ENCODE measurements around the gene PRMT7. TPM values are rescaled to one million over a fixed set of nuclear protein-coding genes. Genes with fewer than 3 reads are reported as not detected.

Gene PRMT7
- total and polyA plus RNA-seq, 2 donors from 2014 or later = 20.4 to 33.7 TPM

DNA sequence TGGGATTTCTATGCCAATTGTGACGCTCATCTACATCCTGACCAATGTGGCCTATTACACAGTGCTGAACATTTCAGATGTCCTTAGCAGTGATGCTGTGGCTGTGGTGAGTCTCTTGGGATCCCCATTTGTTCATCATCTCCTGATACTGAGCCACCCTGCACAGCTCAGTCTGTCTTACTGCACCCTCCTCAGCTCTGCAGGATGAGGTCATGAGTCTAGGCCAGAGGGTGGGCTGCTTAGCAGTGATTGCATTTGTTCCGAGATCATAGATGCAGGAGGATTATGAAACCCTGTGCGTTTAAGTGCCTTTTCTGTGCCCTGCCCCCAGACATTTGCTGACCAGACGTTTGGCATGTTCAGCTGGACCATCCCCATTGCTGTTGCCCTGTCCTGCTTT lies 19.6 kb upstream of the PRMT7 start:
- intact Hi-C loops (cut with DNase I) = no loop called here
- Histone ChIP-seq H3K4me1 (ENCODE audit: control insufficient read depth in 2 of 3, insufficient read depth in 2 of 3, low read depth in 1 of 3, low read length in 3 of 3) (peaks cover 0 to 19% (median 4%) of the 10 kb centered on the region in 3 donors), H3K9ac (ENCODE audit: low read length in 3 of 3) (no peak overlapping the region), H3K27me3 (ENCODE audit: control insufficient read depth, insufficient read depth, low read length) (no peaks in the 10 kb centered on the region), H3K9me3 (ENCODE audit: control insufficient read depth in 2 of 3, insufficient read depth in 1 of 3, low read length in 3 of 3) (no peaks in the 10 kb centered on the region), H3K4me3 (ENCODE audit: low read length in 3 of 3) (no peak overlapping the region), H3K36me3 (ENCODE audit: control insufficient read depth in 2 of 3, insufficient read depth in 3 of 3, low read length in 3 of 3) (peaks cover 4 to 20% (median 20%) of the 10 kb centered on the region in 3 donors), H3K27ac (ENCODE audit: low read depth in 2 of 2, low read length in 2 of 2) (no peak overlapping the region)
- DNase-seq (no peak), FAIRE-seq (no peak)
- TF ChIP-seq, protein P1, sequence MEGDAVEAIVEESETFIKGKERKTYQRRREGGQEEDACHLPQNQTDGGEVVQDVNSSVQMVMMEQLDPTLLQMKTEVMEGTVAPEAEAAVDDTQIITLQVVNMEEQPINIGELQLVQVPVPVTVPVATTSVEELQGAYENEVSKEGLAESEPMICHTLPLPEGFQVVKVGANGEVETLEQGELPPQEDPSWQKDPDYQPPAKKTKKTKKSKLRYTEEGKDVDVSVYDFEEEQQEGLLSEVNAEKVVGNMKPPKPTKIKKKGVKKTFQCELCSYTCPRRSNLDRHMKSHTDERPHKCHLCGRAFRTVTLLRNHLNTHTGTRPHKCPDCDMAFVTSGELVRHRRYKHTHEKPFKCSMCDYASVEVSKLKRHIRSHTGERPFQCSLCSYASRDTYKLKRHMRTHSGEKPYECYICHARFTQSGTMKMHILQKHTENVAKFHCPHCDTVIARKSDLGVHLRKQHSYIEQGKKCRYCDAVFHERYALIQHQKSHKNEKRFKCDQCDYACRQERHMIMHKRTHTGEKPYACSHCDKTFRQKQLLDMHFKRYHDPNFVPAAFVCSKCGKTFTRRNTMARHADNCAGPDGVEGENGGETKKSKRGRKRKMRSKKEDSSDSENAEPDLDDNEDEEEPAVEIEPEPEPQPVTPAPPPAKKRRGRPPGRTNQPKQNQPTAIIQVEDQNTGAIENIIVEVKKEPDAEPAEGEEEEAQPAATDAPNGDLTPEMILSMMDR (IDR thresholded peaks at IDR 0.05; ENCODE audit: borderline replicate concordance, extremely low read depth, insufficient read depth) = no peak

DNA sequence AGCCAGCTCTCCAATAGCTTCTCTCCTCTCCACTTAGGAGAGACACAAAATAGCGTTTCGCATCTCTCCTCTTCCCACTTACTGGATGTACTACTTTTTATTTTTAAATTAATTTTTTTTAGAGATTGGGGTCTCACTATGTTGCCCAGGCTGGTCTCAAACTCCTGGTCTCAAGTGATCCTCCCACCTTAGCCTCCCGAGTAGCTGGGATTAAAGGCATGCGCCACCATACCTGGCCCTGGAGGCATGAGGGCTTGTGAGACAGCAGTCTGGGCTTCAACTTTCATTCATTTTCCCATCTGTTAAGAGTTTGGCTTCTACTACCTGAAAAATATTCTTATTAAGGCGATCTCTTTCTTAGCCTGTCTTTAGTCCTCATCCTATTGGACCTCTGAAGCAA lies 18.4 kb upstream of the PRMT7 start:
- DNase-seq (no peak), FAIRE-seq (no peak)
- no peaks in the 10 kb centered on the region for H3K9me3 ChIP-seq (ENCODE audit: control insufficient read depth in 2 of 3, insufficient read depth in 1 of 3, low read length in 3 of 3)
- H3K27ac ChIP-seq (ENCODE audit: low read depth in 2 of 2, low read length in 2 of 2) = no peak overlapping the region
- no peak overlapping the region for H3K4me3 ChIP-seq (ENCODE audit: low read length in 3 of 3)
- no peak overlapping the region for H3K9ac ChIP-seq (ENCODE audit: low read length in 3 of 3)
- intact Hi-C loops (cut with DNase I) = no loop called here
- TF ChIP-seq, protein P1 (IDR thresholded peaks at IDR 0.05; ENCODE audit: borderline replicate concordance, extremely low read depth, insufficient read depth) = no peak
- peaks cover 0 to 14% (median 4%) of the 10 kb centered on the region in 3 donors for H3K4me1 ChIP-seq (ENCODE audit: control insufficient read depth in 2 of 3, insufficient read depth in 2 of 3, low read depth in 1 of 3, low read length in 3 of 3)
- no peaks in the 10 kb centered on the region for H3K27me3 ChIP-seq (ENCODE audit: control insufficient read depth, insufficient read depth, low read length)
- peaks cover 4 to 27% (median 21%) of the 10 kb centered on the region in 3 donors for H3K36me3 ChIP-seq (ENCODE audit: control insufficient read depth in 2 of 3, insufficient read depth in 3 of 3, low read length in 3 of 3)

DNA sequence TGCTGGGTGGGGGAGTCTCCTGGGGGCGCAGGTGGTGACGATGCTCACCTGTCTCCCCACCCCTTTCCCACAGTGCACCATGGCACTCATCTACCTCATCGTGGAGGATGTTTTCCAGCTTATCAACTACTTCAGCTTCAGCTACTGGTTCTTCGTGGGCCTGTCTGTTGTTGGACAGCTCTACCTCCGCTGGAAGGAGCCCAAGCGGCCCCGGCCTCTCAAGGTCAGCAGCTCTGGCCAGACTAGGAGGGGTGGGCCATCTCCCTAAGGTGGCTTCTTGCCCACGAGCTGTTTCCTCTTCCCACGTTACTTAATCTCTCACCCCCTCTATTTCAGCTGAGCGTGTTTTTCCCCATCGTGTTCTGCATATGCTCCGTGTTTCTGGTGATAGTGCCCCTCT lies 14.5 kb upstream of the PRMT7 start:
- intact Hi-C loops (cut with DNase I) = no loop called here
- DNase-seq (no peak), FAIRE-seq (no peak)
- H3K4me3 ChIP-seq (ENCODE audit: low read length in 3 of 3) = no peak overlapping the region
- no peak overlapping the region for H3K27ac ChIP-seq (ENCODE audit: low read depth in 2 of 2, low read length in 2 of 2)
- no peaks in the 10 kb centered on the region for H3K27me3 ChIP-seq (ENCODE audit: control insufficient read depth, insufficient read depth, low read length)
- H3K36me3 ChIP-seq (ENCODE audit: control insufficient read depth in 2 of 3, insufficient read depth in 3 of 3, low read length in 3 of 3) = peaks cover 4 to 49% (median 46%) of the 10 kb centered on the region in 3 donors
- no peak overlapping the region for H3K9ac ChIP-seq (ENCODE audit: low read length in 3 of 3)
- TF ChIP-seq, protein P1 (IDR thresholded peaks at IDR 0.05; ENCODE audit: borderline replicate concordance, extremely low read depth, insufficient read depth) = no peak
- peaks cover 0 to 9% (median 9%) of the 10 kb centered on the region in 3 donors for H3K4me1 ChIP-seq (ENCODE audit: control insufficient read depth in 2 of 3, insufficient read depth in 2 of 3, low read depth in 1 of 3, low read length in 3 of 3)
- H3K9me3 ChIP-seq (ENCODE audit: control insufficient read depth in 2 of 3, insufficient read depth in 1 of 3, low read length in 3 of 3) = no peaks in the 10 kb centered on the region

DNA sequence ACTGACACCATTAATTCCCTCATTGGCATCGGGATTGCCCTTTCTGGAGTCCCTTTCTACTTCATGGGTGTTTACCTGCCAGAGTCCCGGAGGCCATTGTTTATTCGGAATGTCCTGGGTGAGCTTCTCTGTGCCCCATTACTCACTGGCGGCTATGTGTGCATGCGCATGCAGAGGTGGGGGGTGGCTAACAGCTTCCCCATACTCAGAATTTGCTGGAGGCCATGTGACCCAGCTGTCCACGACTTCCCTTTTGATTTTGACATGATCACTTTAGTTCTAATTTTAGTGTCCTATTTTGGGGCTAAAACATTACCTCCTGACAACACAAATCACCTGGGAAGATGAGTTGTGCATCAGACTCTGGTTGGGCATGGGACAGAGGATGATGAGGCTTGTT lies 14.1 kb upstream of the PRMT7 start:
- Histone ChIP-seq H3K4me3 (ENCODE audit: low read length in 3 of 3) (no peak overlapping the region), H3K9me3 (ENCODE audit: control insufficient read depth in 2 of 3, insufficient read depth in 1 of 3, low read length in 3 of 3) (no peaks in the 10 kb centered on the region), H3K4me1 (ENCODE audit: control insufficient read depth in 2 of 3, insufficient read depth in 2 of 3, low read depth in 1 of 3, low read length in 3 of 3) (peaks cover 0 to 9% (median 9%) of the 10 kb centered on the region in 3 donors), H3K9ac (ENCODE audit: low read length in 3 of 3) (no peak overlapping the region), H3K27ac (ENCODE audit: low read depth in 2 of 2, low read length in 2 of 2) (no peak overlapping the region), H3K27me3 (ENCODE audit: control insufficient read depth, insufficient read depth, low read length) (no peaks in the 10 kb centered on the region), H3K36me3 (ENCODE audit: control insufficient read depth in 2 of 3, insufficient read depth in 3 of 3, low read length in 3 of 3) (peaks cover 2 to 50% (median 44%) of the 10 kb centered on the region in 3 donors)
- intact Hi-C loops (cut with DNase I) = no loop called here
- TF ChIP-seq, protein P1 (IDR thresholded peaks at IDR 0.05; ENCODE audit: borderline replicate concordance, extremely low read depth, insufficient read depth) = no peak
- no peak for FAIRE-seq
- no peak for DNase-seq
